Measurements from ENCODE around the gene MELK.
A peak's percentile ranks its signal among the peaks of the same experiment; 100 is the strongest.
"Not testable (repeated sequence)": the region's sequence is repeated elsewhere in the genome, so short reads cannot be mapped to it uniquely, and the experiment has no call there.

The MELK gene

GRCh38 chr9:36572515-36573418, at the start of gene MELK:
TSS of gene MELK (plus strand) at chr9:36572895. CDS start at chr9:36581682, 8,787 bp downstream.
- TF ChIP-seq CTCF (IDR thresholded peaks at IDR 0.05; ENCODE audit: extremely low read depth, missing control alignments), result no peak
- DNase-seq (ENCODE audit: low spot score), result peak; percentile 93

GRCh38 chr9:36530224-36530623, 42.5 kb upstream of the MELK start:
- DNase-seq (ENCODE audit: low spot score), result no peak
- TF ChIP-seq CTCF (IDR thresholded peaks at IDR 0.05; ENCODE audit: extremely low read depth, missing control alignments), result no peak

- DNase-seq (ENCODE audit: low spot score), result no peak
- TF ChIP-seq CTCF (IDR thresholded peaks at IDR 0.05; ENCODE audit: extremely low read depth, missing control alignments), result no peak
Observed at GRCh38 chr9:36532353-36532752, 40.3 kb upstream of the MELK start.

- not testable (repeated sequence) for DNase-seq (ENCODE audit: low spot score)
Observed at GRCh38 chr9:36533726-36534125, 39.0 kb upstream of the MELK start.

GRCh38 chr9:36535107-36535506, 37.6 kb upstream of the MELK start:
- no peak for DNase-seq (ENCODE audit: low spot score)
- no peak for TF ChIP-seq CTCF (IDR thresholded peaks at IDR 0.05; ENCODE audit: extremely low read depth, missing control alignments)

GRCh38 chr9:36537861-36538260, 34.8 kb upstream of the MELK start:
- TF ChIP-seq CTCF (IDR thresholded peaks at IDR 0.05; ENCODE audit: extremely low read depth, missing control alignments), result no peak
- no peak for DNase-seq (ENCODE audit: low spot score)

GRCh38 chr9:36542355-36542754, 30.3 kb upstream of the MELK start:
- DNase-seq (ENCODE audit: low spot score), result no peak
- no peak for TF ChIP-seq CTCF (IDR thresholded peaks at IDR 0.05; ENCODE audit: extremely low read depth, missing control alignments)

- TF ChIP-seq CTCF (IDR thresholded peaks at IDR 0.05; ENCODE audit: extremely low read depth, missing control alignments), result no peak
- no peak for DNase-seq (ENCODE audit: low spot score)
Observed at GRCh38 chr9:36543916-36544315, 28.8 kb upstream of the MELK start.
